ENCODE measurements around the gene MLLT11. TPM values are rescaled to one million over a fixed set of nuclear protein-coding genes. Genes with fewer than 3 reads are reported as not detected.

The MLLT11 gene
- polyA plus RNA-seq, 1 experiment = 28.3 TPM

GRCh38 chr1:151106894-151107293, 46.7 kb downstream of the MLLT11 start:
- Histone ChIP-seq H3K27me3 (ENCODE audit: control insufficient read depth, insufficient read depth, low read length) (no peaks in the 10 kb centered on the region), H3K4me3 (ENCODE audit: low read depth, low read length) (no peak overlapping the region), H3K27ac (ENCODE audit: low read depth, low read length) (no peak overlapping the region), H3K9me3 (ENCODE audit: control insufficient read depth, insufficient read depth, low read length) (no peaks in the 10 kb centered on the region)
- ChIA-PET CTCF (interaction anchor here (0.6 to 8.1 kb wide), 3 partner anchors 8 to 90 kb away, joined by 3 to 66 read pairs (median 4); partner anchors contain the start of gene TNFAIP8L2), POLR2A (interaction anchor here (0.7 kb wide), 1 partner anchor 13 kb away, joined by 4 read pairs; no protein-coding TSS in a partner anchor)
- TF ChIP-seq, protein P1, sequence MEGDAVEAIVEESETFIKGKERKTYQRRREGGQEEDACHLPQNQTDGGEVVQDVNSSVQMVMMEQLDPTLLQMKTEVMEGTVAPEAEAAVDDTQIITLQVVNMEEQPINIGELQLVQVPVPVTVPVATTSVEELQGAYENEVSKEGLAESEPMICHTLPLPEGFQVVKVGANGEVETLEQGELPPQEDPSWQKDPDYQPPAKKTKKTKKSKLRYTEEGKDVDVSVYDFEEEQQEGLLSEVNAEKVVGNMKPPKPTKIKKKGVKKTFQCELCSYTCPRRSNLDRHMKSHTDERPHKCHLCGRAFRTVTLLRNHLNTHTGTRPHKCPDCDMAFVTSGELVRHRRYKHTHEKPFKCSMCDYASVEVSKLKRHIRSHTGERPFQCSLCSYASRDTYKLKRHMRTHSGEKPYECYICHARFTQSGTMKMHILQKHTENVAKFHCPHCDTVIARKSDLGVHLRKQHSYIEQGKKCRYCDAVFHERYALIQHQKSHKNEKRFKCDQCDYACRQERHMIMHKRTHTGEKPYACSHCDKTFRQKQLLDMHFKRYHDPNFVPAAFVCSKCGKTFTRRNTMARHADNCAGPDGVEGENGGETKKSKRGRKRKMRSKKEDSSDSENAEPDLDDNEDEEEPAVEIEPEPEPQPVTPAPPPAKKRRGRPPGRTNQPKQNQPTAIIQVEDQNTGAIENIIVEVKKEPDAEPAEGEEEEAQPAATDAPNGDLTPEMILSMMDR (IDR thresholded peaks at IDR 0.05; ENCODE audit: low read depth, low read length) = no peak
- DNase-seq (ENCODE audit: low read depth, low spot score) = no peak

DNA sequence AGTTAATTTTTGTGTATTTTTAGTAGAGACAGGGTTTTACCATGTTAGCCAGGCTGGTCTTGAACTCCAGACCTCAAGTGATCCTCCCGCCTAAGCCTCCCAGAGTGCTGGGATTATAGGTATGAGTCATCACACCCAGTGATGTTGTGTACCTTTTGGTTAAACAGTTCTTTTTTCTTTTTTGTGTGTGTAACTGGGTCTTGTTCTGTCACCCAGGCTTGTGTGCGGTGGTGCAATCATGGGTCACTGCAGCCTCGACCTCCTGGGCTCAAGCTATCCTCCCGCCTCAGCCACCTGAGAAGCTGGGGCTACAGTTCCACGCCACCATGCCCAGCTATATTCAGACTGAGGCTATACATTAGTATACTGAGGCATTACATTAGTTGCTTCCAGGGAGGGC, 48.1 kb downstream of the MLLT11 start:
- Histone ChIP-seq H3K9me3 (ENCODE audit: control insufficient read depth, insufficient read depth, low read length) (no peaks in the 10 kb centered on the region), H3K27ac (ENCODE audit: low read depth, low read length) (no peak overlapping the region), H3K4me3 (ENCODE audit: low read depth, low read length) (no peak overlapping the region), H3K27me3 (ENCODE audit: control insufficient read depth, insufficient read depth, low read length) (no peaks in the 10 kb centered on the region)
- TF ChIP-seq, protein P1 (IDR thresholded peaks at IDR 0.05; ENCODE audit: low read depth, low read length) = no peak
- no peak for DNase-seq (ENCODE audit: low read depth, low spot score)
- CTCF ChIA-PET = interaction anchor here (8.1 kb wide), 1 partner anchor 9 kb away, joined by 66 read pairs; no protein-coding TSS in a partner anchor
- POLR2A ChIA-PET = interaction anchor here (1.0 kb wide), 1 partner anchor 144 kb away, joined by 4 read pairs; no protein-coding TSS in a partner anchor

- TF ChIP-seq, protein P1 (IDR thresholded peaks at IDR 0.05; ENCODE audit: low read depth, low read length) = no peak
- ChIA-PET CTCF (interaction anchor here (0.6 to 8.1 kb wide), 2 partner anchors 15 to 892 kb away, joined by 6 to 66 read pairs; no protein-coding TSS in a partner anchor), POLR2A (interaction anchor here (0.6 kb wide), 1 partner anchor 143 kb away, joined by 4 read pairs; no protein-coding TSS in a partner anchor)
- Histone ChIP-seq H3K4me3 (ENCODE audit: low read depth, low read length) (no peak overlapping the region), H3K27me3 (ENCODE audit: control insufficient read depth, insufficient read depth, low read length) (no peaks in the 10 kb centered on the region), H3K9me3 (ENCODE audit: control insufficient read depth, insufficient read depth, low read length) (no peaks in the 10 kb centered on the region), H3K27ac (ENCODE audit: low read depth, low read length) (no peak overlapping the region)
- no peak for DNase-seq (ENCODE audit: low read depth, low spot score)
Measured at GRCh38 chr1:151113877-151114276, 53.7 kb downstream of the MLLT11 start.

Small RNAs within 50 kb of the gene (small RNA-seq; reads per million reads assigned to genes)
- 1.3 reads per million for gene RNU6-884P (ENCODE audit: insufficient read length, low read depth)

Other genes starting within 250 kb of the MLLT11 start
- 34.2 and 40.9 TPM in 2 replicates for gene ARNT, start 183.8 kb upstream of the MLLT11 start, polyA plus RNA-seq (2011; rRNA removed)
- gene CTXND2, start 173.3 kb upstream of the MLLT11 start, polyA plus RNA-seq (2011; rRNA removed) = not detected in 2 replicates
- gene SETDB1, start 134.0 kb upstream of the MLLT11 start, polyA plus RNA-seq (2011; rRNA removed) = 30.8 and 35.5 TPM in 2 replicates
- 193 and 217 TPM in 2 replicates for gene CERS2, start 85.6 kb upstream of the MLLT11 start, polyA plus RNA-seq (2011; rRNA removed)
- 0.10 and 0.21 TPM in 2 replicates for gene ANXA9, start 78.1 kb upstream of the MLLT11 start, polyA plus RNA-seq (2011; rRNA removed)
- 12.8 and 18.0 TPM in 2 replicates for gene MINDY1, start 53.5 kb upstream of the MLLT11 start, polyA plus RNA-seq (2011; rRNA removed)
- 18.3 and 21.7 TPM in 2 replicates for gene PRUNE1, start 51.9 kb upstream of the MLLT11 start, polyA plus RNA-seq (2011; rRNA removed)
- 0.09 and 0.16 TPM in 2 replicates for gene BNIPL, start 23.8 kb upstream of the MLLT11 start, polyA plus RNA-seq (2011; rRNA removed)
- gene C1orf56, start 12.6 kb upstream of the MLLT11 start, polyA plus RNA-seq (2011; rRNA removed) = 1.3 and 1.9 TPM in 2 replicates
- 66.3 and 70.3 TPM in 2 replicates for gene CDC42SE1, start 775 bp upstream of the MLLT11 start, polyA plus RNA-seq (2011; rRNA removed)
- 9.8 and 10.0 TPM in 2 replicates for gene GABPB2, start 10.4 kb downstream of the MLLT11 start, polyA plus RNA-seq (2011; rRNA removed)
- 1.3 and 1.8 TPM in 2 replicates for gene SEMA6C, start 86.2 kb downstream of the MLLT11 start, polyA plus RNA-seq (2011; rRNA removed)
- gene TNFAIP8L2, start 96.3 kb downstream of the MLLT11 start, polyA plus RNA-seq (2011; rRNA removed) = not detected in 2 replicates
- 9.1 and 9.6 TPM in 2 replicates for gene LYSMD1, start 105.5 kb downstream of the MLLT11 start, polyA plus RNA-seq (2011; rRNA removed)
- 24.9 and 29.2 TPM in 2 replicates for gene SCNM1, start 105.7 kb downstream of the MLLT11 start, polyA plus RNA-seq (2011; rRNA removed)
- not detected in 2 replicates for gene TMOD4, start 115.6 kb downstream of the MLLT11 start, polyA plus RNA-seq (2011; rRNA removed)
- gene VPS72, start 129.8 kb downstream of the MLLT11 start, polyA plus RNA-seq (2011; rRNA removed) = 66.8 and 75.1 TPM in 2 replicates
- 170 and 179 TPM in 2 replicates for gene PIP5K1A, start 138.2 kb downstream of the MLLT11 start, polyA plus RNA-seq (2011; rRNA removed)
- 258 and 275 TPM in 2 replicates for gene PSMD4, start 194.3 kb downstream of the MLLT11 start, polyA plus RNA-seq (2011; rRNA removed)
- 10.5 and 12.0 TPM in 2 replicates for gene ZNF687, start 221.9 kb downstream of the MLLT11 start, polyA plus RNA-seq (2011; rRNA removed)